GM10266 (cell line): ENCODE data around the gene MYH6.

Experiments
- DNase-seq: peaks from one replicate; pipeline ENCODE4 v3.0.0; 2012; ENCODE audit errors: extremely low spot score
- TF ChIP-seq, protein P1 (sequence below): IDR thresholded peaks from 2 replicates; pipeline ENCODE4 v1.5.1; 2012; ENCODE audit warnings: mild to moderate bottlenecking, low read depth; ENCODE audit not compliant: control insufficient read depth, insufficient read depth; ENCODE audit errors: missing control alignments

Gene MYH6

DNA sequence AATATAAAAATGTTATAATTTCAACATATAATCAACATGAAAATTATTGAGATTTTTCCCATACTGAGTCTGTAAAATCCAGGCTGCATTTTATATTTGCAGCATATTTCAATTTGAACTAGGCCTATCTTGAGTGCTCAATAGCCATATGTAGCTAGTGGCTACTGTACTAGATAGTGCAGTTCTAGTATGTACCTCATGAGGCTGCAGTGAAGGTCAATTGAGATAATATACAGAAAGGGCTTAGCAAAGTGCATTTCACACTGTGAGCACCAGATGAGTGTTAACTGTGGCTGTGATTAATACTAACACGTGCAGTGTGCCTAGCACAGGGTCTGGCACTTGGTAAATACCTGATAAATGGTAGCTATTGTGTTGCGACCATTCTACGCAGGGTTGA is 50.0 kb downstream of the MYH6 start:
- TF ChIP-seq, protein P1, sequence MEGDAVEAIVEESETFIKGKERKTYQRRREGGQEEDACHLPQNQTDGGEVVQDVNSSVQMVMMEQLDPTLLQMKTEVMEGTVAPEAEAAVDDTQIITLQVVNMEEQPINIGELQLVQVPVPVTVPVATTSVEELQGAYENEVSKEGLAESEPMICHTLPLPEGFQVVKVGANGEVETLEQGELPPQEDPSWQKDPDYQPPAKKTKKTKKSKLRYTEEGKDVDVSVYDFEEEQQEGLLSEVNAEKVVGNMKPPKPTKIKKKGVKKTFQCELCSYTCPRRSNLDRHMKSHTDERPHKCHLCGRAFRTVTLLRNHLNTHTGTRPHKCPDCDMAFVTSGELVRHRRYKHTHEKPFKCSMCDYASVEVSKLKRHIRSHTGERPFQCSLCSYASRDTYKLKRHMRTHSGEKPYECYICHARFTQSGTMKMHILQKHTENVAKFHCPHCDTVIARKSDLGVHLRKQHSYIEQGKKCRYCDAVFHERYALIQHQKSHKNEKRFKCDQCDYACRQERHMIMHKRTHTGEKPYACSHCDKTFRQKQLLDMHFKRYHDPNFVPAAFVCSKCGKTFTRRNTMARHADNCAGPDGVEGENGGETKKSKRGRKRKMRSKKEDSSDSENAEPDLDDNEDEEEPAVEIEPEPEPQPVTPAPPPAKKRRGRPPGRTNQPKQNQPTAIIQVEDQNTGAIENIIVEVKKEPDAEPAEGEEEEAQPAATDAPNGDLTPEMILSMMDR = no peak
- DNase-seq = no peak

DNA sequence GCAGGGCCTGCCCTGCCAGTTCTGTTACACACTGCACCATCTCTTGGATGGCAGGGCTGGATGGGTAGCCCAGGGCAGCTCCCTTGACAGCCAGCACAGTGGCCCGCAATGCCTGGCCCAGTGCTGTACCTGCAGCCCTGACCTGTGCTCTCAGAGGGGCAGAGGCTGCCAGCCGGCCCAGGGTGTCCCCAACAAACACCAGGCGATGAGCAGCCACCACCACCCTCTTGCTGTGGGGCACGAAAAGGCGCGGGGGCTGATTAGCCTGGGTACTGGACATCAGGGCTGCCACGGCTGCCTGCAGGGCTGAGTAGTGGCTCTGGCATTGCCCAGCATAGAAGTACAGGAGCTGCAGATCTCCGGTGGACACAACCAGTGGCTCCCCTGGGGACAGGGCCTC is 50.8 kb downstream of the MYH6 start:
- no peak for DNase-seq
- TF ChIP-seq, protein P1 = no peak

DNA sequence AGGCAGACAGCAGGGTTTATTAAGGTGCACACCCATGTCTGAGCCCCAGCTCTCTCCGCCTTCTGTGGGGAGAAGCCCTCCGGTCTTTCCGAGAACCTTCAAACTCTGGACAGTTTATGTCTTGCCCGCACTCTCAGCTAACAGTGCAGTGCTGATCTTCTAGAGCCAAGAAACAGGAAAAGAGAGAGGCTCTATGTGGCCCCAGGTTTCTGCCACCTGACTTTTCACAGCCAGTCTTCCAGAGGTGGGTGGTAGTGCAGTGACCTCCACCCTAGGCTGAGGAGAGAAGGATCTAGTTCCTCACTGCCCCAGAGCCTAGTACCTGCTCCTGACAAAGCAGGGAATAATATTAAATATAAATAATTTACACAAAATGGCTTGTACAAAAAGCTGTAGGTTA is 51.4 kb downstream of the MYH6 start:
- TF ChIP-seq, protein P1 = no peak
- no peak for DNase-seq

DNA sequence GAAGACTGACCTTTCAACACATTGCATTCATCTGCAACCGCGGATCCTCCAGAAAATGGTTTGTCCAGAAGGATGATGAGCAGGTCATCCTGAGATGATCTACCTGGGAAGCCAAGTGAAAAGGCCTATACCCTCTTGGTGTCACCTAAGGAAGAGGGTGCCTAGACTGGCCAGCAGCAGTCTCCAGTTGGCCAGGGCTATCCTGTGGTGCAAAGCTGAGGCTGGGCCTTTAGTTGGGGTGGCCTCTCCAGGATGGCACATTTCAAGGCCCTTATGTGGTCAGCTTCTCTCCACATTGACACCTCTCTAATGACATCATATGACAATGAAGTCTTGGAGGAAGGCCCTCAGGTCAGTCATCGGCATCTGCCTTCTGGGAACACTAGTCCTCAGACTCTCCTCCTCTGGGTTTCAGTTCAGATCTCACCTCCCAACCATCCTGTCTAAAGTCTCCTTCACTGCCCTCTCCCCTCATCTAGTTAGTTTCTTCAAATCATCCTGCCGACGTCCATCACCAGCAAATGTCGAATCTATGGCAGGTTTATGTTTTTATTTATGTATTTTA is 52.1 kb downstream of the MYH6 start:
- TF ChIP-seq, protein P1 = no peak
- DNase-seq = no peak

DNA sequence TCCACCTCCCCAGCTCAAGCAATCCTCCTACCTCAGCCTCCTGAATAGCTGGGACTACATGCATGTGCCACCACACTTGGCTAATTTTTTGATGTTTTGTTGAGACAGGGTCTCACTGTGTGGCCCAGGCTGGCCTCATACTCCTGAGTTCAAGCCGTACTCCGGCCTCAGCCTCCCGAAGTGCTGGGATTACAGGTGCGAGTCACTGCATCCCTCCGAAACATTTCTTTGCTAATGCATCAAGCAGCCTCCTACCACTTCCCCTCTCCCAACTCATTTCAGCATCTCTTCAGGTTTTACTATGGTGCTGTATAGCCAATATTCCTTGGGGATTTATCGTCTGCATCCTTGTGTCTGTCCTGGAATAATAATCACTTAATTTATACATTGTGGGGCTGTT is 53.1 kb downstream of the MYH6 start:
- no peak for DNase-seq
- TF ChIP-seq, protein P1 = no peak

DNA sequence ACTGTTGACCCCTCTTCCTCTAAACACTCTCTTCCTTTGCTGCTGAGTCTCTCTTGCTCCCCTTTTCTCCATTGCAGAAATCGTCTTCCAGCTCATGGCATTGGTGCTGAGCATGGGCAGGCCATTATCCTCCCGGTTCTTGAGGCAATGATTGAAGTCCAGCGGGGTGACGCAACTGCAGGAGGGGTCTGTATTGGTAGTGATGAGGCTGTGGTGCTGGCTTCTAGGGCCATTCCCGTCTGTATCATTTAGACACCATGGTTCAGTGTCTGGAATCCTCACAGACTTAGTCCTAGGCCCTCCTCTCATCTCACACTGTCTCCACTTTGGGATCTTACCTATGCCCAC is 54.7 kb downstream of the MYH6 start:
- TF ChIP-seq, protein P1 = no peak
- peak; percentile 10 for DNase-seq

DNA sequence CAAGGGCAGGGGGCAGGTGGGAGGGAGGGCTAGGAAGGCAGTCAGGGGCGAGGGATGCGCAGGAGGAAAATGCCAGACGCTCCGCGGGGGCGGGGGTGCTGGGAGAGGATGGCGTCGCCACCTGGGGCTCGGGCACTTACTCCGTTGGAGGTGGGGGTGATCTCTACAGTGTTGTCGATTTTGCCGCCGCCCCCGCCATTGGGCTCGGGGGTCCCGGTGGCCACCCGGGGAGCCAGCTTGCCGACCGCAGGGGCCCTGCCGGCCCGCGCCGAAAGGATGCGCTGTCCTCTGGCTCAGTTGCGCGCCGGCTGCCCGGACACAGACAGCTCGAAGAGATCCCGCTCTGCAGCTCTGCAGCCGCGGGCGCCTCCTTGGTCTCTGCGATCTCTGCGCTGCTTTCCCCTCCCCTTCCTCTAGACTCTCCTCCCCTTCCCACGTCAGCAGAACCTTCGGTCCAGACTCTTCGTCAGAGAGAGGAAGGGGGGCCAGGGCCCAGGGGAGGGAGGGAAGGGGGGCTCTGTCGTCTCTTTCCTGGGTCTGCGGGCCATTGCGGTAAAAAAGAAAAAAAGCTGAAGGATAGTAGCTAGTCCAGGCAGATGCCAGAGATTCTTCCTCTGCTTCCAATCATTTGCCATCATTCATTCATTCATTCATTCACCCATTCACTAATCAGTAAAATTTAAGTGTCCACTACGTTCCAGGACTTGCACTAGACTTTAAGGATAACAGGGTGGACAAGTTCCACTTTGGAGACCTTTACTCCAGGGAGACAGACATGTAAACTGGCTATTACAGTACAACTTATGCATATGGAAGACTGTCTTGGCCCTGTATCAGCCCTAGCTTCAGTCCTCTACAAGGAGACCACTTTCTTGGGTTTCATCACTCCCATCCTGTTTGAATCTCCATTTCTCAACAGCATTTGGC is 55.3 kb downstream of the MYH6 start, which contains the start of gene SLC22A17:
TSS of gene SLC22A17 (minus strand) at position 382 of the 927 bp plus-strand sequence.
- TF ChIP-seq, protein P1 = no peak
- peak; percentile 57 for DNase-seq
